WERI-Rb-1 (cell line): ENCODE measurements around the gene WASHC2C.
A peak's percentile ranks its signal among the peaks of the same experiment; 100 is the strongest.
"Not testable (repeated sequence)": the region's sequence is repeated elsewhere in the genome, so short reads cannot be mapped to it uniquely, and the experiment has no call there.

Experiments used
- DNase-seq: peaks from one replicate; pipeline ENCODE4 v3.0.0-alpha.2; 2020
- H3K27ac ChIP-seq: fragments of 250-450 bp; sonication (Bioruptor Pico); 2 replicates; pipeline ENCODE4 v1.5.1; 2020; ENCODE audit warnings: mild to moderate bottlenecking, moderate library complexity
- H3K27me3 ChIP-seq: fragments of 250-450 bp; sonication (Bioruptor Pico); 2 replicates; pipeline ENCODE4 v1.5.1; 2021; ENCODE audit warnings: mild to moderate bottlenecking, low read depth, moderate library complexity; ENCODE audit not compliant: insufficient read depth, severe bottlenecking
- H3K36me3 ChIP-seq: fragments of 250-450 bp; sonication (Bioruptor Pico); 2 replicates; pipeline ENCODE4 v1.5.1; 2020; ENCODE audit warnings: mild to moderate bottlenecking, moderate library complexity
- H3K4me3 ChIP-seq: 2 replicates; pipeline ENCODE4 v1.5.1; 2011; ENCODE audit warnings: low read depth, mild to moderate bottlenecking, control low read depth, low read length
- H3K9me3 ChIP-seq: fragments of 250-450 bp; sonication (Bioruptor Pico); 2 replicates; pipeline ENCODE4 v1.5.1; 2021; ENCODE audit warnings: mild to moderate bottlenecking, moderate library complexity; ENCODE audit not compliant: severe bottlenecking
- TF ChIP-seq, protein P1 (sequence below): IDR thresholded peaks from 2 replicates; pipeline ENCODE4 v1.5.1; 2011; ENCODE audit warnings: low read depth, mild to moderate bottlenecking, control low read depth, inconsistent platforms, low read length

The WASHC2C gene

DNA sequence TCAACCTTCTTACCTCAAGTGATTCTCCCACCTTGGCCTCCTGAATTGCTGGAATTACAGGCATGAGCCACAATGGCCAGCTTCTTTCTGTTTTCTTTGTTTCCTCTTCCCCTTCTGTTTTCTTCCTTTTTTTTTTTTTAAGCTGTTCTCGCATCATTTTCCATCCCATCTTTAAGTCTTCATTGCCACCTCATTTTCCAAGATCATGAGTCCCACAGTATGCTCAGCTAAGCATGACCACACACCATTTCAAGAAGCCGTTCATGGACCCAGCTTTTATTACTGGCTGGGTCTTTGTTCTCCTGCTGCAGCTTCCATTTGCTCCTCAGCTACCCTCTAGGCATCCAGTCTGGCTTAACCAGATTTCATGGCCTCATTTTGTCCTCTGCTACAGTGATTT, 67.7 kb downstream of the WASHC2C start:
- not testable (repeated sequence) for H3K27me3 ChIP-seq, H3K9me3 ChIP-seq, DNase-seq, H3K36me3 ChIP-seq, H3K4me3 ChIP-seq, H3K27ac ChIP-seq

DNA sequence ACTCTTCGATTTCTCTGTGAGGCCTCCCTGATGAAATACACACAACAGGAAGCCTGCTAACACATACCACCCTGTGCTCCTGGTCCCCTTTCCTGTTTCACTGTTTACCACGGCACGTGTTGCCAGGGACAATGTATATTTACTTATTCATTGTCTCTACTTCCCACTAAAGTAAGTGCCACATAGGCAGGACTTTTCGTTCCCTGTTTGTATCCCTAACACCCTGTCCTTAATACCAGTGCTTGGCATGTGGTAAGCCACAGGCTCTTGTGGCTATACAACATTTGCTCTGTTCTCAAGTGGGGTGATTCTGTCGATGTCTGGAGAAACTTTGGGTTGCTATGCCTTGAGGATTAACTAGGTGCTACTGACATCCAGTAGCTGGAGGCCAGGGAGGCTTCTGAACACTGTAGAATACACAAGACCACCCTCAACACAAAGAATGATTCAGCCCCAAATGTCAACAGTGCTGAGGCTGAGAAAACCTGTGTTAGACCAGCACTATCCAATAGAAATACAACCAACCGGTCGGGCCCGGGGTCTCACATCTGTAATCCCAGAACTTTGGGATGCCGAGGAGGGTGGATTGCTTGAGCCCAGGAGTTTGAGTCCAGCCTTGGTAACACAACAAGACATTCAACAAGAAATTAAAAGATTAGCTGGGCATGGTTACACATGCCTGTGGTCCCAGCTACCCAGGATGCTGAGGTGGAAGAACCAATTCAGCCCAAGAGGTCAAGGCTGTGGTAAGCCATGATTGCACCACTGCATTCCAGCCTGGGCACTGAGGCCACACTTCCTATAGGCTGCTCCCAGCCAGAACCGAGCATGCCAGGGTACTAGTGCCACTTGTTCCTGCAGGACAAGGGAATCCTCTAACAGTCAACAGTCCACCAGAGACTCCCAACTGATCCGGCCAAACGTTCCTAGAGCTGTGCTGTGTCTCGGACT, 76.3 kb downstream of the WASHC2C start:
- not testable (repeated sequence) for H3K9me3 ChIP-seq, H3K27ac ChIP-seq, H3K4me3 ChIP-seq, H3K36me3 ChIP-seq, DNase-seq, H3K27me3 ChIP-seq

DNA sequence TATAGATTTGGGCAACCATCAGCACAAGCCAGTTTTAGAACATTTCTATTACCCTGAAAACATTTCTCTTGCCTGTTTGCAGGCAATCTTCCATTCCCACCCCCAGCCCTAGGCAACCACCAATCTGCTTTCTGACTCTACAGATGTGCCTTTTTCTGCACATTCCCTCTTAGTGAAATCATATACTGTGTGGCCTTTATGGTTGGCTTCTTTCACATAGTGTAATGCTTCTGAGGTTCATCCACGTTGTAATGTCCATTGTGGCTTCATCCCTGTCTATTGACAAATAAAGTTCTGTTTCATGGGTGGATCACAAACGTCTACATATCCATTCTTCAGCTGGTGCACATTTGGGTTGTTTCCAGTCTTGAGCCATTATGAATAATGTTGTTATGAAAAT, 77.9 kb downstream of the WASHC2C start:
- H3K27ac ChIP-seq, H3K9me3 ChIP-seq, H3K27me3 ChIP-seq, H3K4me3 ChIP-seq, DNase-seq, H3K36me3 ChIP-seq: not testable (repeated sequence)

DNA sequence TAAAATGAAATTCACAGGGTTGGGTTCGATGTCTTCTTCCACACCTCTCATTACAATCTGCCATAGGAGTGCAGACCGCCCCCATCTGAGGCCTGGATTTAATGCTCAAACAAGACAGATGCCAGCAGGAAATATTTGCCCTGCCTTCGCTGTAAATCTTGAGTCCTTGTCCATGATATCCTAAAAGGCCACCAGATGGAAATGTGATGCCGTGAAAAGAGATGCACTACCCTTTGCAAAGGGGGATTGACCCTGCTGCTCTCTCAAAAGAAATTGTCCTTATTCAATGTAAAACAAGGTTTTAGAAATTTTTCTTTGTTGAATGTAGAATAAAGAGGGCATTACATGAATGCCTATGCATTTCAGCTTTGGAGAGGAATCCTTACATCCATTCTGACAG, 82.8 kb downstream of the WASHC2C start:
- Histone ChIP-seq H3K4me3 (no peak overlapping the region), H3K9me3 (no peaks in the 10 kb centered on the region), H3K27ac (no peak overlapping the region), H3K36me3 (no peaks in the 10 kb centered on the region), H3K27me3 (no peaks in the 10 kb centered on the region)
- DNase-seq: peak; percentile 49
- TF ChIP-seq, protein P1, sequence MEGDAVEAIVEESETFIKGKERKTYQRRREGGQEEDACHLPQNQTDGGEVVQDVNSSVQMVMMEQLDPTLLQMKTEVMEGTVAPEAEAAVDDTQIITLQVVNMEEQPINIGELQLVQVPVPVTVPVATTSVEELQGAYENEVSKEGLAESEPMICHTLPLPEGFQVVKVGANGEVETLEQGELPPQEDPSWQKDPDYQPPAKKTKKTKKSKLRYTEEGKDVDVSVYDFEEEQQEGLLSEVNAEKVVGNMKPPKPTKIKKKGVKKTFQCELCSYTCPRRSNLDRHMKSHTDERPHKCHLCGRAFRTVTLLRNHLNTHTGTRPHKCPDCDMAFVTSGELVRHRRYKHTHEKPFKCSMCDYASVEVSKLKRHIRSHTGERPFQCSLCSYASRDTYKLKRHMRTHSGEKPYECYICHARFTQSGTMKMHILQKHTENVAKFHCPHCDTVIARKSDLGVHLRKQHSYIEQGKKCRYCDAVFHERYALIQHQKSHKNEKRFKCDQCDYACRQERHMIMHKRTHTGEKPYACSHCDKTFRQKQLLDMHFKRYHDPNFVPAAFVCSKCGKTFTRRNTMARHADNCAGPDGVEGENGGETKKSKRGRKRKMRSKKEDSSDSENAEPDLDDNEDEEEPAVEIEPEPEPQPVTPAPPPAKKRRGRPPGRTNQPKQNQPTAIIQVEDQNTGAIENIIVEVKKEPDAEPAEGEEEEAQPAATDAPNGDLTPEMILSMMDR: peak; percentile 29; the same call in 1 of the 2 replicates

DNA sequence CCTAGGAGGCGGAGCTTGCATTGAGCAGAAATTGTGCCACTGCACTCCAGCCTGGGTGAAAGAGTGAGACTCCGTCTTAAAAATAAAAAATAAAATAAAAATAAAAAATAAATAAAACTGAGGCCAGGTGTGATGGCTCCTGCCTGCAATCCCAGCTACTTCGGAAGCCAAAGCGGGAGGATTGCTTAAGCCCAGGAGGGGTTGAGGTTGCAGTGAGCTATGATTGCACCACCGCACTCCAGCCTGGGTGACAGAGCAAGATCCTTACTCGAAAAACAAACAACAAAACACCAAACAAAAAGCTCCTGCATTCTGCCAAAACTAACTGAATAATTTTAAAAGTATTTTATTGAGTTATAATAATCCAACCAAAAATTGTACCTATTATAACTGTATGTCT, 84.0 kb downstream of the WASHC2C start:
- DNase-seq: no peak
- Histone ChIP-seq H3K36me3 (no peaks in the 10 kb centered on the region), H3K4me3 (no peak overlapping the region), H3K27me3 (no peaks in the 10 kb centered on the region), H3K9me3 (no peaks in the 10 kb centered on the region), H3K27ac (no peak overlapping the region)
- TF ChIP-seq, protein P1: no peak

DNA sequence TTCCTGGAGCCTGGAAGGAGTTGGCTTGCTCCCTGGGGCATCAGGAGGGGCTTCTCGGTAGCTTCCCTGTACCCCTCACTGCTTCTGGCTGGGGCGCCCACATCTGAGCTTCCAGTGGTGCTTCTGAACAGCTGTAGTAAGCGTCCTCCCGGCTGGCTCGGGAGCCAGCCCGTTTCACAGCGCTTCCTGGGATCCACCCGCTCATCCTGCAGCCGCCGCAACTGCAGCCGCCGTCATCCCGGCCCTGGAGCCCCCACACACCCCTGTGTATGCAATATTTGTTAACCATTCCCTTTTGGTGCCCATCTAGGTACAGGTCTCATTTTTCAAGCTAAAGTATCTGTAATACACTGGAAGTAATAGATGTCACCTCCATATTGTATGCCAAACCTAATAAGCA, 85.9 kb downstream of the WASHC2C start:
- H3K27ac ChIP-seq, H3K9me3 ChIP-seq, DNase-seq, H3K36me3 ChIP-seq, H3K27me3 ChIP-seq, H3K4me3 ChIP-seq: not testable (repeated sequence)

DNA sequence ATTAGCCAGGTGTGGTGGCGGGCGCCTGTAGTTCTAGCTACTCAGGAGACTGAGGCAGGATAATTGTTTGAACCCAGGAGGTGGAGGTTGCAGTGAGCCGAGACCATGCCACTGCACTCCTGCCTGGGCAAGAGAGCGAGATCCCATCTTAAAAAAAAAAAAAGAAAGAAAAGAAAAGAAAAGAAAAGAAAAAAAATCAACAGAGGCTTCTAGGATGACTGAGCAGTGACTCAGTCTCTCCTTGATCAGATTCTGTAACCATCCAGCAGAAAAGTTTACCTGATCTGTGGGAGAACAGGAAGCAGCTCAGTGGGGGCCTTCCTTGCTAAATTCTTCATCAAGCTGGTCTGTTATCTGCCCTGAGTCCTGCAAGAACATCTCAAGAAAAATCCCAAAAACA, 87.1 kb downstream of the WASHC2C start:
- DNase-seq, H3K9me3 ChIP-seq, H3K36me3 ChIP-seq, H3K27me3 ChIP-seq, H3K27ac ChIP-seq, H3K4me3 ChIP-seq: not testable (repeated sequence)

DNA sequence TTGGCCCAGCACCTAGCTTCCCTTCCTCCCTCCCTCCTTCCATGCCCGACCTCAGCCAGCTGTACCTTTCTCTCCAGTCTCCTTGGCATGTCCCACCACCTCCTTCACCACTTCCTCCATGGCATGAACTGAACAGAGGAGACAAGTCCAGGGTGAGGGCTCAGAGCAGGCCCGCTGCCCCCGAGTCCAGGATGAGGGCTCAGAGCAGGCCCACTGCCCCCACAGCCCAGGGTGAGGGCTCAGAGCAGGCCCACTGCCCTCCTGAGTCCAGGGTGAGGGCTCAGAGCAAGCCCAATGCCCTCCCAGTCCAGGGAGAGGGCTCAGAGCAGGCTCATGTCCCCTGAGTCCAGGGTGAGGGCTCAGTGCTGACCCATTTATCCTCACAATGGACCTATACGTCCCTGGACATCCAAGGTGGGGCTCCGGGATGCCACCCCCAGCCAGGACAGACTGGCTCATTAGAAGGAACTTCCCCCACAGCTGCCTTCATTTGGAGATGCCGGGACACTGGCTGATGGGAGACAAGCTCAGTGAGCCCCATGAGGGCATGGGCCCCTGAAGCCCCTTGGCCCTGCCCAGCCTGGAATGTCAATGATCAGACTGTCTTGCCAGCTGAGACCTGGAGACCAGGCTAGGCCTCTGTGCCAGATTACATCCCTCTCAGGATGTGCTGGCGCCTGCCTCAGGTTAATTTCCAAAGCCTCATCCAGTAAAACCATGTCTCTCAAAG, 90.2 kb downstream of the WASHC2C start:
- Histone ChIP-seq H3K4me3 (no peak overlapping the region), H3K36me3 (no peaks in the 10 kb centered on the region), H3K27ac (no peak overlapping the region), H3K27me3 (no peaks in the 10 kb centered on the region), H3K9me3 (no peaks in the 10 kb centered on the region)
- TF ChIP-seq, protein P1: no peak
- DNase-seq: no peak
